GM21515 (cell line): ENCODE measurements around the gene EIF4E2.
"Not testable (repeated sequence)": the region's sequence is repeated elsewhere in the genome, so short reads cannot be mapped to it uniquely, and the experiment has no call there.

Experiments
- ATAC-seq: cut with Tn5 transposase; IDR thresholded peaks from one replicate; pipeline ENCODE4 v1.9.1; 2021; ENCODE audit not compliant: unreplicated experiment

EIF4E2 gene

GRCh38 chr2:232562515-232563151, 12.1 kb downstream of the EIF4E2 start:
- no peak for ATAC-seq

GRCh38 chr2:232563580-232563979, 13.1 kb downstream of the EIF4E2 start:
- no peak for ATAC-seq

- ATAC-seq = no peak
These were observed 17.2 kb downstream of the EIF4E2 start for GRCh38 chr2:232567721-232568120.

GRCh38 chr2:232568161-232568560, 17.7 kb downstream of the EIF4E2 start:
- no peak for ATAC-seq

GRCh38 chr2:232569541-232569940, 19.1 kb downstream of the EIF4E2 start:
- ATAC-seq = no peak

GRCh38 chr2:232570481-232570880, 20.0 kb downstream of the EIF4E2 start:
- ATAC-seq = not testable (repeated sequence)

GRCh38 chr2:232571026-232571474, 20.6 kb downstream of the EIF4E2 start:
- no peak for ATAC-seq

- no peak for ATAC-seq
These were observed 22.6 kb downstream of the EIF4E2 start for GRCh38 chr2:232573042-232573441.

- no peak for ATAC-seq
These were observed 23.4 kb downstream of the EIF4E2 start for GRCh38 chr2:232573771-232574435.

- ATAC-seq = no peak
These were observed 24.4 kb downstream of the EIF4E2 start for GRCh38 chr2:232574674-232575403.

GRCh38 chr2:232575404-232575746, 24.9 kb downstream of the EIF4E2 start:
- no peak for ATAC-seq

GRCh38 chr2:232576995-232577394, 26.5 kb downstream of the EIF4E2 start:
- no peak for ATAC-seq

- ATAC-seq = no peak
These were observed 27.4 kb downstream of the EIF4E2 start for GRCh38 chr2:232577841-232578240.

- ATAC-seq = no peak
These were observed 28.1 kb downstream of the EIF4E2 start for GRCh38 chr2:232578626-232579025.

GRCh38 chr2:232580648-232580981, 30.1 kb downstream of the EIF4E2 start:
- ATAC-seq = no peak

GRCh38 chr2:232581725-232582124, 31.2 kb downstream of the EIF4E2 start:
- ATAC-seq = no peak

GRCh38 chr2:232584238-232584637, 33.7 kb downstream of the EIF4E2 start:
- no peak for ATAC-seq

- no peak for ATAC-seq
These were observed 36.5 kb downstream of the EIF4E2 start for GRCh38 chr2:232586943-232587505.

- ATAC-seq = no peak
These were observed 37.0 kb downstream of the EIF4E2 start for GRCh38 chr2:232587512-232587911.

- ATAC-seq = no peak
These were observed 37.5 kb downstream of the EIF4E2 start for GRCh38 chr2:232588031-232588430.

- ATAC-seq = no peak
These were observed 38.4 kb downstream of the EIF4E2 start for GRCh38 chr2:232588680-232589585.
